ENCODE measurements around the gene ARHGDIG.

GRCh38 chr16:239948-240277 lies 40.5 kb upstream of the ARHGDIG start:
- TF ChIP-seq CTCF (IDR thresholded peaks at IDR 0.05) (no peak), POLR2A (IDR thresholded peaks at IDR 0.05) (no peak)

All from right lobe of liver (tissue), 4 donors.